Panc1 (cell line): ENCODE data around the gene ROBO1. TPM values are rescaled to one million over a fixed set of nuclear protein-coding genes. Genes with fewer than 3 reads are reported as not detected.

Source experiments
- ATAC-seq: fragments of 200-7000 bp; cut with Tn5 transposase; 2 replicates; pipeline ENCODE4 v1.9.1; 2020; ENCODE audit warnings: mild to moderate bottlenecking, moderate library complexity
- BruUV-seq: library from RNA; stranded (reverse); fragments of 400-500 nt; replicated peaks from 2 replicates; lab custom pipeline; 2021; lab: Mats Ljungman, UMichigan
- CTCF ChIA-PET: fragments of 300-600 bp; sonication (Branson Sonifier 250); formaldehyde crosslinking; loops from one replicate; lab custom pipeline; 2022; ENCODE audit warnings: antibody characterized with exemption; lab: Charles Lee
- POLR2A ChIA-PET: fragments of 300-600 bp; sonication (Branson Sonifier 250); formaldehyde crosslinking; loops from one replicate; lab custom pipeline; 2022; ENCODE audit warnings: antibody characterized with exemption; lab: Charles Lee
- DNase-seq: peaks from one replicate; pipeline ENCODE4 v3.0.0-alpha.2; 2010; ENCODE audit warnings: low read depth, low spot score
- H3K27ac ChIP-seq: 2 replicates; pipeline ENCODE4 v1.5.1; 2011; ENCODE audit warnings: mild to moderate bottlenecking, low read length, inconsistent platforms
- H3K27me3 ChIP-seq: fragments of 200-500 bp; sonication (Bioruptor generic); 2 replicates; pipeline ENCODE4 v1.6.0; 2014; ENCODE audit warnings: low read length, inconsistent platforms; ENCODE audit not compliant: control insufficient read depth, insufficient read depth
- H3K36me3 ChIP-seq: fragments of 200-500 bp; sonication (Bioruptor generic); 2 replicates; pipeline ENCODE4 v1.5.1; 2014; ENCODE audit warnings: inconsistent platforms, mild to moderate bottlenecking, low read length, moderate library complexity; ENCODE audit not compliant: control insufficient read depth, insufficient read depth
- H3K4me1 ChIP-seq: 2 replicates; pipeline ENCODE4 v1.5.1; 2011; ENCODE audit warnings: inconsistent platforms, mild to moderate bottlenecking, low read length, moderate library complexity; ENCODE audit not compliant: control insufficient read depth, insufficient read depth
- H3K4me3 ChIP-seq, 2 experiments: 2 replicates each; pipeline ENCODE4 v1.5.1; 2011 to 2012; ENCODE audit warnings: low read depth in 2 of 2, low read length in 2 of 2, mild to moderate bottlenecking in 2 of 2, inconsistent platforms in 1 of 2, moderate library complexity in 1 of 2
- H3K9me3 ChIP-seq: fragments of 200-500 bp; sonication (Bioruptor generic); 2 replicates; pipeline ENCODE4 v1.5.1; 2014; ENCODE audit warnings: low read depth, mild to moderate bottlenecking, inconsistent platforms, low read length, moderate library complexity; ENCODE audit not compliant: control insufficient read depth, insufficient read depth
- POLR2AphosphoS5 ChIP-seq: IDR thresholded peaks from 2 replicates; pipeline ENCODE4 v1.6.1; 2012; ENCODE audit warnings: mild to moderate bottlenecking, low read depth, low read length, moderate library complexity
- REST ChIP-seq, 2 experiments: IDR thresholded peaks; 2 replicates each; pipeline ENCODE4 v1.6.1; 2011 to 2012; ENCODE audit warnings: low read depth in 2 of 2, control low read depth in 1 of 2, low read length in 1 of 2, mild to moderate bottlenecking in 1 of 2, moderate library complexity in 1 of 2; ENCODE audit not compliant: insufficient read depth in 1 of 2
- SIN3A ChIP-seq: IDR thresholded peaks from 2 replicates; pipeline ENCODE4 v1.6.1; 2012; ENCODE audit warnings: low read depth, mild to moderate bottlenecking, low read length, moderate library complexity, borderline replicate concordance; ENCODE audit not compliant: insufficient read depth
- TCF7L2 ChIP-seq: IDR thresholded peaks from 2 replicates; pipeline ENCODE4 v1.6.1; 2011; ENCODE audit warnings: mild to moderate bottlenecking, low read depth, low read length, inconsistent platforms
- in situ Hi-C: cut with HindIII; loops from 2 replicates; pipeline ENCODE4 v1.10.0; 2016; ENCODE audit warnings: low sequenced_read_pairs, low pct_unique_long_range_greater_than_20kb
- intact Hi-C: fragments of 100-400 bp; cut with micrococcal nuclease; formaldehyde crosslinking; loops from one replicate; pipeline ENCODE4 v1.10.0; 2022; ENCODE audit not compliant: unreplicated experiment
- total RNA-seq: library from RNA; stranded (reverse); gene quantifications from one replicate; pipeline ENCODE4 v1.2.1, GENCODE V29; 2021; ENCODE audit not compliant: unreplicated experiment
- TF ChIP-seq, protein P1 (sequence below): fragments of 450-650 bp; IDR thresholded peaks from 2 replicates; pipeline ENCODE4 v1.5.1; 2017; ENCODE audit warnings: mild to moderate bottlenecking

ROBO1 gene
- total RNA-seq, 1 experiment from 2014 or later, result 61.6 TPM

GRCh38 chr3:79148786-79149185 is 619.0 kb downstream of the ROBO1 start:
- DNase-seq, result no peak
- no peak for ATAC-seq
- Histone ChIP-seq H3K9me3 (no peaks in the 10 kb centered on the region), H3K36me3 (no peaks in the 10 kb centered on the region), H3K4me3 (no peak overlapping the region), H3K4me1 (no peaks in the 10 kb centered on the region), H3K27me3 (no peaks in the 10 kb centered on the region), H3K27ac (no peak overlapping the region)
- POLR2A ChIA-PET, result no interaction called here
- in situ Hi-C loops, result no loop called here
- TF ChIP-seq POLR2AphosphoS5, result no peak
- no peak for TF ChIP-seq TCF7L2
- TF ChIP-seq, protein P1, sequence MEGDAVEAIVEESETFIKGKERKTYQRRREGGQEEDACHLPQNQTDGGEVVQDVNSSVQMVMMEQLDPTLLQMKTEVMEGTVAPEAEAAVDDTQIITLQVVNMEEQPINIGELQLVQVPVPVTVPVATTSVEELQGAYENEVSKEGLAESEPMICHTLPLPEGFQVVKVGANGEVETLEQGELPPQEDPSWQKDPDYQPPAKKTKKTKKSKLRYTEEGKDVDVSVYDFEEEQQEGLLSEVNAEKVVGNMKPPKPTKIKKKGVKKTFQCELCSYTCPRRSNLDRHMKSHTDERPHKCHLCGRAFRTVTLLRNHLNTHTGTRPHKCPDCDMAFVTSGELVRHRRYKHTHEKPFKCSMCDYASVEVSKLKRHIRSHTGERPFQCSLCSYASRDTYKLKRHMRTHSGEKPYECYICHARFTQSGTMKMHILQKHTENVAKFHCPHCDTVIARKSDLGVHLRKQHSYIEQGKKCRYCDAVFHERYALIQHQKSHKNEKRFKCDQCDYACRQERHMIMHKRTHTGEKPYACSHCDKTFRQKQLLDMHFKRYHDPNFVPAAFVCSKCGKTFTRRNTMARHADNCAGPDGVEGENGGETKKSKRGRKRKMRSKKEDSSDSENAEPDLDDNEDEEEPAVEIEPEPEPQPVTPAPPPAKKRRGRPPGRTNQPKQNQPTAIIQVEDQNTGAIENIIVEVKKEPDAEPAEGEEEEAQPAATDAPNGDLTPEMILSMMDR, result no peak
- no peak for TF ChIP-seq REST (IDR thresholded peaks at IDR 0.05; ENCODE audit: insufficient read depth in 1 of 2, low read depth in 2 of 2, low read length in 1 of 2)
- no peak for TF ChIP-seq SIN3A
- intact Hi-C loops, result no loop called here
- CTCF ChIA-PET, result no interaction called here
- BruUV-seq, result no TSS peak

GRCh38 chr3:79146024-79146423 is 621.8 kb downstream of the ROBO1 start:
- H3K36me3 ChIP-seq, result no peaks in the 10 kb centered on the region
- in situ Hi-C loops (no loop called here), intact Hi-C loops (no loop called here)
- ATAC-seq (no peak), DNase-seq (no peak)
- TF ChIP-seq POLR2AphosphoS5, result no peak
- no peak for TF ChIP-seq REST (IDR thresholded peaks at IDR 0.05; ENCODE audit: insufficient read depth in 1 of 2, low read depth in 2 of 2, low read length in 1 of 2)
- no peak for TF ChIP-seq SIN3A
- TF ChIP-seq, protein P1, result no peak
- TF ChIP-seq TCF7L2, result no peak
- H3K4me1 ChIP-seq, result no peaks in the 10 kb centered on the region
- H3K9me3 ChIP-seq, result no peaks in the 10 kb centered on the region
- no TSS peak for BruUV-seq
- H3K4me3 ChIP-seq, result no peak overlapping the region
- CTCF ChIA-PET, result no interaction called here
- no peaks in the 10 kb centered on the region for H3K27me3 ChIP-seq
- no peak overlapping the region for H3K27ac ChIP-seq
- POLR2A ChIA-PET, result no interaction called here
